Glutamatergic neuron (in vitro differentiated cells): Measurements from ENCODE around the gene FGF14. TPM values are rescaled to one million over a fixed set of nuclear protein-coding genes. Genes with fewer than 3 reads are reported as not detected.

Source experiments
- DNase-seq: peaks from one replicate; pipeline ENCODE4 v3.0.0; 2022
- H3K27ac Mint-ChIP-seq: one replicate; pipeline ENCODE4 v1.8.0; 2020; ENCODE audit warnings: mild to moderate bottlenecking, mixed read lengths, inconsistent platforms; ENCODE audit not compliant: unreplicated experiment
- H3K27me3 Mint-ChIP-seq: one replicate; pipeline ENCODE4 v1.8.0; 2020; ENCODE audit warnings: mild to moderate bottlenecking, moderate library complexity, mixed read lengths, inconsistent platforms; ENCODE audit not compliant: unreplicated experiment
- H3K36me3 Mint-ChIP-seq: one replicate; pipeline ENCODE4 v1.8.0; 2020; ENCODE audit warnings: mild to moderate bottlenecking, mixed read lengths, inconsistent platforms; ENCODE audit not compliant: unreplicated experiment
- H3K4me1 Mint-ChIP-seq: one replicate; pipeline ENCODE4 v1.8.0; 2020; ENCODE audit warnings: mild to moderate bottlenecking, low read depth, mixed read lengths, inconsistent platforms; ENCODE audit not compliant: unreplicated experiment
- H3K4me3 Mint-ChIP-seq: one replicate; pipeline ENCODE4 v1.8.0; 2020; ENCODE audit warnings: mild to moderate bottlenecking, mixed read lengths, inconsistent platforms; ENCODE audit not compliant: unreplicated experiment
- H3K9me3 Mint-ChIP-seq: one replicate; pipeline ENCODE4 v1.8.0; 2020; ENCODE audit warnings: mild to moderate bottlenecking, moderate library complexity, mixed read lengths, inconsistent platforms; ENCODE audit not compliant: unreplicated experiment
- CTCF ChIP-seq: fragments of 200-600 bp; sonication (generic); IDR thresholded peaks from one replicate; pipeline ENCODE4 v1.5.0; 2021; ENCODE audit not compliant: partially characterized antibody, unreplicated experiment
- total RNA-seq: library from RNA; stranded (reverse); fragmentation: NEBNext Ultra II Directional; extraction: Animal tissue kit (Norgen Biotek cat#: 25700); gene quantifications from one replicate; pipeline ENCODE4 v1.2.1, GENCODE V29; 2021; ENCODE audit not compliant: unreplicated experiment

FGF14 gene
- total RNA-seq, 1 donor from 2014 or later, result 17.8 TPM

GRCh38 chr13:102347490-102347889 lies 54.4 kb downstream of the FGF14 start:
- Mint-ChIP-seq H3K36me3 (no peaks in the 10 kb centered on the region), H3K27ac (no peak overlapping the region)
- DNase-seq, result no peak

DNA sequence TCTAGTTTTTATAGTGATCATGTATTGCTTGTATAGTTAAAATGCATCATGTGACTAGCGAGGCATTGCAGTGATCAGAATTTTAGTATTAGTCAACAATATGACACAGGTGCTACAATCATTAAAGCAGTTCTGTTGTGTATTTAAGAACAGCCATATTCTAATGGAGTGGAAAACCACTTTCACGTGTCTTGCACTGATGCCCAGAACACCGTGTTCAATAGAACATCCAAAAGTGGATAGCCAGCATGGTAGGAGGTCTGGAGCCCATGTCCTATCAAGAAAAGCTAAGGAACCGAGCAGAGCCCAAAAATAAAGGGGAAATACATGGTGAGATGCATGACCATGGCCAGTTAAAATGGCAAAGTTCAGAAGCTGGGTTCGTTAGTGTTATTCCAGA lies 55.1 kb downstream of the FGF14 start:
- no peaks in the 10 kb centered on the region for H3K36me3 Mint-ChIP-seq

More at GRCh38 chr13:102347490-102347889, 54.4 kb downstream of the FGF14 start:
- Mint-ChIP-seq H3K4me1 (peaks cover 5% of the 10 kb centered on the region), H3K27me3 (no peaks in the 10 kb centered on the region), H3K4me3 (no peak overlapping the region), H3K9me3 (no peaks in the 10 kb centered on the region)
- TF ChIP-seq CTCF, result no peak

DNA sequence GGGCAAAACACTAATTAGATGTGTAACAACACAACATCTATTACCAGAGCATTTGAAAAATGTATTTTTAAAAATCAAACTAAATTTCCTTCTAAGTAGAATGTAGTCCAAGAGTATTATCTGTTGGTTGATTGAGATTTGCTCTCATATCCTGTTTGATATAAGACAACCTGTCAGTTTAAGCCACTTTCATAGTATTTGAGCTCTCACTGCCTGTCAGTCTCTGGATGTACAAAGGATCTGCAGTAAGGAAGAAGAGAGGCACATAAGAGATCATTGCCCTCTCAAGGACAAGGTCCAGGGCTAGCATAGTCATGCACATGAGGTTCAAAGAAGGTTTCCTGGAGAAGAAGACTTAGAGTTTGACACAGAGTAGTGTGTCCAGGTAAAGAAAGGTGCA lies 57.4 kb downstream of the FGF14 start:
- H3K9me3 Mint-ChIP-seq, result no peaks in the 10 kb centered on the region
- no peak overlapping the region for H3K27ac Mint-ChIP-seq
- no peak for TF ChIP-seq CTCF

More for the DNA sequence above, 55.1 kb downstream of the FGF14 start:
- Mint-ChIP-seq H3K4me3 (no peak overlapping the region), H3K4me1 (peaks cover 5% of the 10 kb centered on the region), H3K27me3 (no peaks in the 10 kb centered on the region), H3K27ac (no peak overlapping the region), H3K9me3 (no peaks in the 10 kb centered on the region)
- TF ChIP-seq CTCF, result no peak
- DNase-seq, result no peak

GRCh38 chr13:102333320-102334198 lies 68.3 kb downstream of the FGF14 start:
- Mint-ChIP-seq H3K4me3 (no peak overlapping the region), H3K36me3 (peaks cover 9% of the 10 kb centered on the region), H3K9me3 (peaks cover 3% of the 10 kb centered on the region), H3K27ac (peak overlapping the region; percentile 76), H3K4me1 (peaks cover 11% of the 10 kb centered on the region), H3K27me3 (no peaks in the 10 kb centered on the region)
- no peak for TF ChIP-seq CTCF
- DNase-seq, result no peak

More for the DNA sequence above, 57.4 kb downstream of the FGF14 start:
- H3K4me3 Mint-ChIP-seq, result no peak overlapping the region
- no peak for DNase-seq
- no peaks in the 10 kb centered on the region for H3K36me3 Mint-ChIP-seq
- no peaks in the 10 kb centered on the region for H3K27me3 Mint-ChIP-seq
- peaks cover 4% of the 10 kb centered on the region for H3K4me1 Mint-ChIP-seq

- peaks cover 6% of the 10 kb centered on the region for H3K36me3 Mint-ChIP-seq
These were observed 72.9 kb downstream of the FGF14 start for GRCh38 chr13:102328909-102329308.

More at GRCh38 chr13:102328909-102329308, 72.9 kb downstream of the FGF14 start:
- H3K4me3 Mint-ChIP-seq, result no peak overlapping the region
- no peak for DNase-seq
- H3K4me1 Mint-ChIP-seq, result peaks cover 9% of the 10 kb centered on the region
- TF ChIP-seq CTCF, result no peak
- no peak overlapping the region for H3K27ac Mint-ChIP-seq
- H3K27me3 Mint-ChIP-seq, result no peaks in the 10 kb centered on the region
- H3K9me3 Mint-ChIP-seq, result no peaks in the 10 kb centered on the region
